ENCODE data around the gene ASTN2.
A peak's percentile ranks its signal among the peaks of the same experiment; 100 is the strongest.

Gene ASTN2

DNA sequence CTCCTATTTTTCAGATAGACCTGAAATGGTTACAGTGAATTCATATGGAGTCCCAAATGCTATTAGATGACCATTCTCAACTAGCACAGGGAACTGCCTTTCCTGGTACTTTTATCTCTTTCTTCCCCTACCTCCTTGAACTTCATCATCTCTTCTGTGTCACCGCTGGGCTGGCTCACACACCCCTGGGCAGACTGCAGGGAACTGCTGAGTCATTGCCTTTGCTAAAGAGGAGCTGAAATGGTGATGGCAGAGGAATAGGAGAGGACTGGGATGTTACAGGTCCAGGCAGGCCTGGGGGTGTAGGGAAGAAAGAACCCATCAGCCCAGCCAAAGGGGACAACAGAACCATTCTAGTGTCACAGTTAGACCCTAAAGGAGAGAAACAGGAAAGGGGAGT lies 322.3 kb downstream of the ASTN2 start:
- peak in 1 of 2 experiments; percentile 44 for DNase-seq
- TF ChIP-seq POLR2A (IDR thresholded peaks at IDR 0.05; ENCODE audit: low read length) = no peak
- no peak for TF ChIP-seq GATA1 (IDR thresholded peaks at IDR 0.05; ENCODE audit: low read depth, low read length)

- DNase-seq = no peak
- TF ChIP-seq GATA1 (IDR thresholded peaks at IDR 0.05; ENCODE audit: low read depth, low read length) (no peak), POLR2A (IDR thresholded peaks at IDR 0.05; ENCODE audit: low read length) (no peak)
These were observed 323.3 kb downstream of the ASTN2 start for GRCh38 chr9:117091529-117091928.

- DNase-seq = no peak
- TF ChIP-seq POLR2A (IDR thresholded peaks at IDR 0.05; ENCODE audit: low read length) (no peak), GATA1 (IDR thresholded peaks at IDR 0.05; ENCODE audit: low read depth, low read length) (no peak)
These were observed 326.1 kb downstream of the ASTN2 start for GRCh38 chr9:117088786-117089185.

DNA sequence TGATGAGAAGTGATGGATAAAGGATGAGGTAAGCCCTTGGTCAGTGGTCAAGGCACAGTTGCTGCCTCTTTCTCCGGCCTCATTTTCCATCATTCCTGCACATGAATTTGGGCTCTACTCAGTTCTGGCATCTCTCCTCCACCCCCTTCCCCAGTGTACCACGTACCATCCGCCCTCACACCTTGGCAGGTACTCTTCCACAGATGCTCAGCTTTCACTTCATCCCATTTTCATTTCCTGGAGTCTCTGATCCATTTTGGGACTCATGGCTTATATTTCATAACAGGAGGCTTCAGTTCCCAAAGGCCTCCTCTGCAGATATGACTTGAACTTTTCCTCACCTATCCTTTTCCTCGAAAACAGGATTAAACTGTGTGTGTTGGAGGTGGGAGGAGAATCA lies 326.7 kb downstream of the ASTN2 start:
- TF ChIP-seq GATA1 (IDR thresholded peaks at IDR 0.05; ENCODE audit: low read depth, low read length) (no peak), POLR2A (IDR thresholded peaks at IDR 0.05; ENCODE audit: low read length) (no peak)
- no peak for DNase-seq

DNA sequence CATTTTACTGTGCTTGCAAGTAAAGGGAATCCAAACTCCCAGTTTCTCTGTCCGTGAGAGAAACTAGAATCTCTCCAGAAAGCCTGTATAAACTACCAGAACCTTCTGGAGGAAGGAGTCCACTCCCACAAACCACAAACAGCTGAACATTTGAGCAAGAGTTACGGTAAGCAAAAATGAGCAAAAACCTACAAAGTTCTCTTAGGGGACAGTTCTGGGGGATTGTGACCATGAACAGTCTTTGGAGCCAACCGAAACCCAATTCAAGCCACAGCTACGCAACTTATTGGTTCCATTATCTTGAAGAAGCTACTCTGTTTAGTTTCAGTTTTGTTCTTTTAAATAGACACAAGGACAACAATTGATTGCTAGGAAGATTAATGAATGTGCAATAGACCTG lies 330.6 kb downstream of the ASTN2 start:
- no peak for TF ChIP-seq GATA1 (IDR thresholded peaks at IDR 0.05; ENCODE audit: low read depth, low read length)
- no peak for TF ChIP-seq POLR2A (IDR thresholded peaks at IDR 0.05; ENCODE audit: low read length)
- no peak for DNase-seq

DNA sequence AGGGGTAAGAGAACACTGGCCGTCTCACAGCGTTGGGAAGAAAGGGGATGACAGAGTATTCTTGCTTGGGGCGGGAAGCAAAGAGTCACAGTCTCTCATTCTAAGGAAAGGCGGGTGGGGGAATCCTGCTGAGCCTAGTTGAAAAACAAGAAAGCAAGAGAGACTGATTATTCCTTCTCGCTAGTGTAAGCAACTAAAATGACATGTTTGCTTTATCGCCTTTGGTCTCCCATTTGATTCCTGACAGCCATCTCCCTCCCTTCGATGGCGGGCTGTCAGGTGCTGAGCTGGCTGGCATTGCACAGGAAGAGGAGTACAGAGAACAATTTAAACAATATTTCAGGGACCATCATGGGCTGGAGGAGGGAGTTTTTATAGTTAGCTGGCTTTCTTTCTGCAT lies 331.3 kb downstream of the ASTN2 start:
- no peak for TF ChIP-seq GATA1 (IDR thresholded peaks at IDR 0.05; ENCODE audit: low read depth, low read length)
- no peak for TF ChIP-seq POLR2A (IDR thresholded peaks at IDR 0.05; ENCODE audit: low read length)

GRCh38 chr9:117081641-117082317 lies 333.1 kb downstream of the ASTN2 start:
- TF ChIP-seq POLR2A (IDR thresholded peaks at IDR 0.05; ENCODE audit: low read length) = no peak
- no peak for TF ChIP-seq GATA1 (IDR thresholded peaks at IDR 0.05; ENCODE audit: low read depth, low read length)
- DNase-seq = no peak

More for the DNA sequence above, 331.3 kb downstream of the ASTN2 start:
- no peak for DNase-seq

DNA sequence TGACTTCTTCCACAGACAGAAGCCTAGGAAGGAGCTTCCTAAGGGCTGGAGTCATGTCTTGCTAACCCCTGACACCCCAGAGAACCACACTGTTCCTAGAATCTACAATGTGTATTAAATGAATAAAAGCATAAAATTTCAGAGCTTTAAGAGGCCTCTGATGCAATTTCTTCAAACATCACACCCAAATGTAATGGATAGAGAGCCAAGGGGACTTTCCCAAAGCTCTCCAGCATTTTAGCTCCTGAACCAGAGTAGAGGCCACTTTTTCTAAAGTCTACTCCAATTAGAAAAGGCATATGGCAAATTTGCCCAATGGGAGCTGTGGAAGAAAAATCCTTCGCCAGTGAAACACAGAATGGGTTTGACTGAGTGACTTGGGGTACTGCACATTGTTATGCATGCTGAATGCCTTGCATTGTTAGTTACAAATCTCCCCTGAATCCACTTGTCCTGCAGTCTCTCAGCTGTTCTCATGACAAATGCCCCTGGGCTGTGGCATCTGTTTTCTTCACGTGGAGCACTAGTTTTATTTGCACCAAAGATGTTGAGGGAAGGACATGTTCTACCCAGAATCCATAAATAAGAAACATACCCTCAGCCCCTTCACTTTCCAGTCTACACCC lies 334.0 kb downstream of the ASTN2 start:
- no peak for DNase-seq
- TF ChIP-seq GATA1 (IDR thresholded peaks at IDR 0.05; ENCODE audit: low read depth, low read length) = no peak
- TF ChIP-seq POLR2A (IDR thresholded peaks at IDR 0.05; ENCODE audit: low read length) = no peak

DNA sequence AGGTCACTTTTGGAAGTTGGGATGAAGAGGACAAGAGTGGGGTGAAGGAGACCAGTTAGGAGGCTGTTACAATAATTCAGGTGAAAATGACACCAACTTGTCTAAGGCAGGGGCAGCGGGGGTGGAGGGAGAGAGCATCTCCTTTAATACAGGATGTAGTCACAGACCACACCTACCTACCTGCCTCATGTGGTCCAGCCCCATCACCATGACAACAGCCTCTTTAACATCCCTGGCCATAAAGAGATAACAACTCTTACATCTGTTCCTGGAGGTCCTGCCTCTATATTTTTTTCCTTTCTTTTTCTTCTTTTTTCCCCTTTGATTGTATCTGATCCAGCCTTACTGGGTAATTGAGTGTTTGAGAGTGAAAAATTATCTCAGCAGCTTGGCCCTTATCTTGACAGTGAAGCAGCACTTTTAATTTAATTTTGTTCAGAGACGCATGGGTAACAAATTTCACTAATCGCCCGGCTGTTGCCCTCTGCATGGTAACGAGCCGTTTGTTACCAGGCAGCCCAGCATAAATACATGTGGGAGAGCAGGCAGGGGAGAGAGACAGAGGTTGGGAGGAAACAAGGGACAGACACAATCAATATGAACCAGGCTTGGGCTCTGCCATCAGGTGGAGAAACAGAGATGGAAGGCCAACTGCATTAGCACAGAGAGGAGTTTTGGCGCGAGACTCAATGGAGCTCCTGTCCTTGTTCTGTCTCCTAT lies 338.1 kb downstream of the ASTN2 start:
- TF ChIP-seq GATA1 (IDR thresholded peaks at IDR 0.05; ENCODE audit: low read depth, low read length) (no peak), POLR2A (IDR thresholded peaks at IDR 0.05; ENCODE audit: low read length) (no peak)
- no peak for DNase-seq

DNA sequence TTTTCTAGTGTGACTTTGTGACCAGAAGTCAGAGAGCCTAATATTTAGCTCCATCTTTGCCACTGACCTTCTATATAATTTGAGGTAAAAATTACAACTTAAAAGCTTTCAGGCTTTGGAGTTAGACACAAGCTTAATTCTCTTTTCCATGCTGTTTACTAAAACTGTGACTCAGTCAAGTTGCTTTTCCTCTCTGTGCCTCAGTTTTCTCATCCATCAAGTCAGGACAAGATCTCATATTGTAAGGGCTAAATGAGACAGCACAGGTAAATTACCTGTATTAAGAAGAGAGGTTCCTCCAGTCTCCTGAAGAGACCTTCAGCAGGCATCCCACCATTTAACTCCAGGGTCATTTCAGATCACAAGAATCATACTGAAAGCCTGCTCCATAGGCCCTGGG lies 339.2 kb downstream of the ASTN2 start:
- no peak for DNase-seq
- TF ChIP-seq GATA1 (IDR thresholded peaks at IDR 0.05; ENCODE audit: low read depth, low read length) (no peak), POLR2A (IDR thresholded peaks at IDR 0.05; ENCODE audit: low read length) (no peak)

DNA sequence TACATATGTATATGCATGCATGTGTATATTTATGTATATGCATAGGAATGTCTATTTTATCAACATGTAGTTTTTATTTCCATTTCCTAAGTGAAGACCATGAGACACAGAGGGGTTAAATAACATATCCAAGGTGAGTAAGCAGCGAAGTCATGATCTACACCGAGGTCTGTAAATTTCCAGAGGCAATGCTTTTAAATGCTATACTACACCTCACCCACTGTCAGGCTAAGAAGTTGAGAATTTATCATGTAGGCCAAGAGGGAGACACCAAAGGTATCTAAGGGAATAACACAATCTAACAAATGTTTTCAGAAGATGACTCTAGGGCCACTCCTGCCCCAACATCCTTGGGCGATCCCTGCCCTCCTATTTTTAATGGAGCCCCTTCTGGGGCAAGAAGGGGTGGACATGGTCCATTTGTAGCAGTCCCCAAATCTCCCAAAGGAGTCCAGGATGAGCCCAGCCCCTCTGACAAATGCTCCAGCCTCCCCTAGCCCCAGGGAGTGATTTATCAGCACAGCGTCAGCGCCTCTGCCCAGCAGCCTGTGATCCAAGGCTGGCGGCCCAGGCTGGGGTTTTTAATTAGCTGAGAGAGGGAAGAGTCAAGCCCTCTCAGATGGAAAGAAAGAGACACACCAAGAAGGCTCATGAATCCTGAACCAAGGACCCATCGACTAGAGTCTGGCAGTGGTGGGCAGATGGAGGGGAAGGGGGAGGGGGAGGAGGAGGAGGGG lies 339.9 kb downstream of the ASTN2 start:
- no peak for DNase-seq
- TF ChIP-seq GATA1 (IDR thresholded peaks at IDR 0.05; ENCODE audit: low read depth, low read length) (no peak), POLR2A (IDR thresholded peaks at IDR 0.05; ENCODE audit: low read length) (no peak)

- no peak for DNase-seq
- TF ChIP-seq POLR2A (IDR thresholded peaks at IDR 0.05; ENCODE audit: low read length) = no peak
- TF ChIP-seq GATA1 (IDR thresholded peaks at IDR 0.05; ENCODE audit: low read depth, low read length) = no peak
These were observed 340.6 kb downstream of the ASTN2 start for GRCh38 chr9:117074342-117074662.

- DNase-seq = peak in 1 of 2 experiments; percentile 18
- TF ChIP-seq POLR2A (IDR thresholded peaks at IDR 0.05; ENCODE audit: low read length) (no peak), GATA1 (IDR thresholded peaks at IDR 0.05; ENCODE audit: low read depth, low read length) (no peak)
These were observed 341.1 kb downstream of the ASTN2 start for GRCh38 chr9:117073539-117074341.

Measured in erythroblast (primary cell).